ENCODE data around the gene SLC7A5. TPM values are rescaled to one million over a fixed set of nuclear protein-coding genes. Genes with fewer than 3 reads are reported as not detected.
"Not testable (repeated sequence)": the region's sequence is repeated elsewhere in the genome, so short reads cannot be mapped to it uniquely, and the experiment has no call there.

The SLC7A5 gene
- total RNA-seq, 2 donors from 2014 or later = 3.3 to 232 TPM

- TF ChIP-seq POLR2A (IDR thresholded peaks at IDR 0.05) = no peak
- TF ChIP-seq POLR2AphosphoS5 (IDR thresholded peaks at IDR 0.05) = peak; percentile 33
- Histone ChIP-seq H3K4me3 (no peak overlapping the region), H3K27ac (no peak overlapping the region), H3K4me1 (replicated peaks) (no peaks in the 10 kb centered on the region), H3K9me3 (no peaks in the 10 kb centered on the region), H3K36me3 (no peaks in the 10 kb centered on the region), H3K27me3 (replicated peaks; ENCODE audit: insufficient read depth) (no peaks in the 10 kb centered on the region)
- DNase-seq (ENCODE audit: low spot score) = no peak
- intact Hi-C loops (cut with DNase I) = no loop called here
- WGBS = 68% methylated on average over 15 of the region's 15 CpGs
Measured at GRCh38 chr16:87864331-87864989, 4.8 kb downstream of the SLC7A5 start.

GRCh38 chr16:87863327-87863635, 6.0 kb downstream of the SLC7A5 start:
- H3K27ac ChIP-seq; H3K27me3 ChIP-seq (replicated peaks; ENCODE audit: insufficient read depth); H3K36me3 ChIP-seq; H3K9me3 ChIP-seq; H3K4me3 ChIP-seq; intact Hi-C loops (cut with DNase I); H3K4me1 ChIP-seq (replicated peaks): not testable (repeated sequence)
- peak; percentile 47 for DNase-seq (ENCODE audit: low spot score)
- 65% methylated on average over 9 of the region's 9 CpGs for WGBS
- peak; percentile 68 for TF ChIP-seq POLR2AphosphoS5 (IDR thresholded peaks at IDR 0.05)

- not testable (repeated sequence) for H3K27ac ChIP-seq
Measured at GRCh38 chr16:87862597-87863326, 6.5 kb downstream of the SLC7A5 start.

GRCh38 chr16:87861300-87862099, 7.8 kb downstream of the SLC7A5 start:
- H3K4me3 ChIP-seq; intact Hi-C loops (cut with DNase I); H3K27me3 ChIP-seq (replicated peaks; ENCODE audit: insufficient read depth); DNase-seq (ENCODE audit: low spot score); H3K9me3 ChIP-seq; H3K36me3 ChIP-seq; H3K4me1 ChIP-seq (replicated peaks); H3K27ac ChIP-seq: not testable (repeated sequence)
- WGBS = 93% methylated on average over 11 of the region's 18 CpGs

More at GRCh38 chr16:87862597-87863326, 6.5 kb downstream of the SLC7A5 start:
- H3K27me3 ChIP-seq (replicated peaks; ENCODE audit: insufficient read depth); H3K4me1 ChIP-seq (replicated peaks); DNase-seq (ENCODE audit: low spot score); H3K4me3 ChIP-seq; H3K36me3 ChIP-seq; intact Hi-C loops (cut with DNase I); H3K9me3 ChIP-seq: not testable (repeated sequence)
- WGBS = 81% methylated on average over 18 of the region's 26 CpGs

- intact Hi-C loops (cut with DNase I) = no loop called here
- Histone ChIP-seq H3K27ac (no peak overlapping the region), H3K27me3 (replicated peaks; ENCODE audit: insufficient read depth) (no peaks in the 10 kb centered on the region), H3K36me3 (no peaks in the 10 kb centered on the region), H3K4me1 (replicated peaks) (peaks cover 8% of the 10 kb centered on the region), H3K4me3 (no peak overlapping the region), H3K9me3 (no peaks in the 10 kb centered on the region)
- TF ChIP-seq POLR2AphosphoS5 (IDR thresholded peaks at IDR 0.05) (no peak), POLR2A (IDR thresholded peaks at IDR 0.05) (no peak), CTCF (IDR thresholded peaks at IDR 0.05) (no peak)
- DNase-seq (ENCODE audit: low spot score) = no peak
- WGBS = 78% methylated on average over 26 of the region's 26 CpGs
Measured at GRCh38 chr16:87860553-87861299, 8.6 kb downstream of the SLC7A5 start.

- H3K4me3 ChIP-seq; H3K9me3 ChIP-seq; DNase-seq (ENCODE audit: low spot score); H3K27me3 ChIP-seq (replicated peaks; ENCODE audit: insufficient read depth); H3K27ac ChIP-seq; intact Hi-C loops (cut with DNase I); H3K36me3 ChIP-seq: not testable (repeated sequence)
- peaks cover 14% of the 10 kb centered on the region for H3K4me1 ChIP-seq (replicated peaks)
- 83% methylated on average over 24 of the region's 27 CpGs for WGBS
Measured at GRCh38 chr16:87858151-87858993, 10.9 kb downstream of the SLC7A5 start.

Data from prostate gland (tissue), 2 donors.